Nephron progenitor cell (in vitro differentiated cells): ENCODE measurements around the gene ZNF516.

ENCODE experiments used
- DNase-seq: peaks from one replicate; pipeline ENCODE4 v3.0.0; 2021
- H3K27ac Mint-ChIP-seq: 2 replicates; pipeline ENCODE4 v1.8.0; 2021; ENCODE audit warnings: mild to moderate bottlenecking, moderate library complexity, mixed read lengths
- H3K27me3 Mint-ChIP-seq: 2 replicates; pipeline ENCODE4 v1.8.0; 2021; ENCODE audit warnings: mild to moderate bottlenecking, low read depth, mixed read lengths; ENCODE audit not compliant: poor library complexity
- H3K36me3 Mint-ChIP-seq: 2 replicates; pipeline ENCODE4 v1.8.0; 2021; ENCODE audit warnings: low read depth, mixed read lengths
- H3K4me1 Mint-ChIP-seq: 2 replicates; pipeline ENCODE4 v1.8.0; 2021; ENCODE audit warnings: mixed read lengths
- H3K4me3 Mint-ChIP-seq: 2 replicates; pipeline ENCODE4 v1.8.0; 2021; ENCODE audit warnings: mild to moderate bottlenecking, moderate library complexity, mixed read lengths
- H3K9me3 Mint-ChIP-seq: 2 replicates; pipeline ENCODE4 v1.8.0; 2021; ENCODE audit warnings: mild to moderate bottlenecking, moderate library complexity, mixed read lengths
- CTCF ChIP-seq: fragments of 200-600 bp; sonication (generic); IDR thresholded peaks from 2 replicates; pipeline ENCODE4 v1.5.0; 2021; ENCODE audit warnings: antibody characterized with exemption

The ZNF516 gene

GRCh38 chr18:76384114-76384790 lies 110.8 kb downstream of the ZNF516 start:
- H3K9me3 Mint-ChIP-seq, result peaks cover 21% of the 10 kb centered on the region
- H3K36me3 Mint-ChIP-seq, result peaks cover 69% of the 10 kb centered on the region
- peak overlapping the region; percentile 87 for H3K27ac Mint-ChIP-seq
- no peak for TF ChIP-seq CTCF
- DNase-seq, result no peak
- H3K4me3 Mint-ChIP-seq, result no peak overlapping the region
- peaks cover 78% of the 10 kb centered on the region for H3K4me1 Mint-ChIP-seq
- no peaks in the 10 kb centered on the region for H3K27me3 Mint-ChIP-seq

GRCh38 chr18:76383636-76384035 lies 111.4 kb downstream of the ZNF516 start:
- peaks cover 72% of the 10 kb centered on the region for H3K4me1 Mint-ChIP-seq
- no peak for TF ChIP-seq CTCF
- H3K27me3 Mint-ChIP-seq, result no peaks in the 10 kb centered on the region
- peaks cover 63% of the 10 kb centered on the region for H3K36me3 Mint-ChIP-seq
- H3K27ac Mint-ChIP-seq, result peak overlapping the region; percentile 87
- no peak for DNase-seq
- H3K4me3 Mint-ChIP-seq, result no peak overlapping the region
- peaks cover 15% of the 10 kb centered on the region for H3K9me3 Mint-ChIP-seq

DNA sequence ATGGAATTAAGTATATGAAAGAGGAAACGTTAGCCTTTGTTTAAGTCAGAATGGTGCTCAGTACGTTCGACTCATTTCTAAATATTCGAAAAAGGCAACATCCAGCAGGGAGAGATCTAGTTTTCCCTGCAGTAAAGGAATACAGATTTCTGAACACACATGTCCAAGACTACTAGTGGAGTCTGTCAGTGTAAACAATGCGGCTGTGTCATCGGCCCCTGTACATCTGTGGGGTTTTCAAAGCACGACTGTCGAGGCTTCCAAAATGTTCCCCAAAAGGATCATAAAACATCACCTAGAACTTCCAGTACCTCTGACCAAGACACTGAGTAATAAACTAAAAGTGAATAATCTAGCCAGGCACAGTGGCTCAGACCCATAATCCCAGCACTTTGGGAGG lies 112.8 kb downstream of the ZNF516 start:
- Mint-ChIP-seq H3K36me3 (peaks cover 62% of the 10 kb centered on the region), H3K9me3 (peaks cover 3% of the 10 kb centered on the region), H3K4me3 (no peak overlapping the region), H3K27me3 (no peaks in the 10 kb centered on the region), H3K27ac (peak overlapping the region; percentile 91), H3K4me1 (peaks cover 63% of the 10 kb centered on the region)
- no peak for DNase-seq
- no peak for TF ChIP-seq CTCF

GRCh38 chr18:76380791-76381405 lies 114.1 kb downstream of the ZNF516 start:
- H3K4me3 Mint-ChIP-seq, result no peak overlapping the region
- peak; percentile 49 for DNase-seq

GRCh38 chr18:76380127-76380729 lies 114.8 kb downstream of the ZNF516 start:
- peak overlapping the region; percentile 94 for H3K27ac Mint-ChIP-seq

More at GRCh38 chr18:76380791-76381405, 114.1 kb downstream of the ZNF516 start:
- Mint-ChIP-seq H3K9me3 (peaks cover 3% of the 10 kb centered on the region), H3K4me1 (peaks cover 63% of the 10 kb centered on the region), H3K27ac (peak overlapping the region; percentile 49), H3K36me3 (peaks cover 62% of the 10 kb centered on the region), H3K27me3 (no peaks in the 10 kb centered on the region)
- peak; percentile 48 for TF ChIP-seq CTCF

More at GRCh38 chr18:76380127-76380729, 114.8 kb downstream of the ZNF516 start:
- Mint-ChIP-seq H3K4me1 (peaks cover 66% of the 10 kb centered on the region), H3K4me3 (no peak overlapping the region), H3K9me3 (peaks cover 3% of the 10 kb centered on the region), H3K27me3 (no peaks in the 10 kb centered on the region), H3K36me3 (peaks cover 66% of the 10 kb centered on the region)
- DNase-seq, result no peak
- no peak for TF ChIP-seq CTCF
